Measurements from ENCODE around the gene PTPRH. TPM values are rescaled to one million over a fixed set of nuclear protein-coding genes. Genes with fewer than 3 reads are reported as not detected.

PTPRH gene
- total and polyA plus RNA-seq, 3 donors from 2014 or later, result 1.6 to 11.3 (median 6.0) TPM

DNA sequence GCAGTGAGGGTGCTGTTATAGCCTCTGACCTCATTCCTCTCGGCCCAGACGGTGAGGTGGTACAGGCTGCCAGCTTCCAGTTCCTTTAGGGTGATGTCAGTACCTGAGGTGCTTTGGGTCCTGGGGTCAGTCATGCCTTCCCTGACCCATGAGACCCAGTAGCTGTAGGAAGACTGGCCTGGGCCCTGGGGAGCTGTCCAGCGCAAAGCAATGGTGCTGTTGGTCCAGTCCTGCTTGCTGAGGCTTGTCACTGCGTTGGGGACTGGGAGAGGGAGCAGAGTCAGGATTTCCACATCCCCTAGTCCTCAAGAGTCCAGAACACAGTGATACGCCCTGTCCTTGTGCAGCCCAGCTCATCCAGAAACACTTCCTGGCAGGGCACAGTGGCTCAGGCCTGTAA, 10.7 kb downstream of the PTPRH start:
- WGBS, 2 donors, result 64 to 92% methylated on average over 2 to 5 of the region's 5 CpGs
- no peaks in the 10 kb centered on the region for H3K9me3 ChIP-seq
- intact Hi-C loops (cut with DNase I; ENCODE audit: low total_unique reads), result no loop called here
- H3K4me1 ChIP-seq, result no peaks in the 10 kb centered on the region
- H3K27ac ChIP-seq, result no peak overlapping the region
- H3K36me3 ChIP-seq (ENCODE audit: low read depth, missing control alignments), result no peaks in the 10 kb centered on the region
- no peak for DNase-seq
- TF ChIP-seq, protein P1, sequence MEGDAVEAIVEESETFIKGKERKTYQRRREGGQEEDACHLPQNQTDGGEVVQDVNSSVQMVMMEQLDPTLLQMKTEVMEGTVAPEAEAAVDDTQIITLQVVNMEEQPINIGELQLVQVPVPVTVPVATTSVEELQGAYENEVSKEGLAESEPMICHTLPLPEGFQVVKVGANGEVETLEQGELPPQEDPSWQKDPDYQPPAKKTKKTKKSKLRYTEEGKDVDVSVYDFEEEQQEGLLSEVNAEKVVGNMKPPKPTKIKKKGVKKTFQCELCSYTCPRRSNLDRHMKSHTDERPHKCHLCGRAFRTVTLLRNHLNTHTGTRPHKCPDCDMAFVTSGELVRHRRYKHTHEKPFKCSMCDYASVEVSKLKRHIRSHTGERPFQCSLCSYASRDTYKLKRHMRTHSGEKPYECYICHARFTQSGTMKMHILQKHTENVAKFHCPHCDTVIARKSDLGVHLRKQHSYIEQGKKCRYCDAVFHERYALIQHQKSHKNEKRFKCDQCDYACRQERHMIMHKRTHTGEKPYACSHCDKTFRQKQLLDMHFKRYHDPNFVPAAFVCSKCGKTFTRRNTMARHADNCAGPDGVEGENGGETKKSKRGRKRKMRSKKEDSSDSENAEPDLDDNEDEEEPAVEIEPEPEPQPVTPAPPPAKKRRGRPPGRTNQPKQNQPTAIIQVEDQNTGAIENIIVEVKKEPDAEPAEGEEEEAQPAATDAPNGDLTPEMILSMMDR (IDR thresholded peaks at IDR 0.05), result no peak
- H3K27me3 ChIP-seq, result no peaks in the 10 kb centered on the region
- H3K4me3 ChIP-seq, result no peak overlapping the region

DNA sequence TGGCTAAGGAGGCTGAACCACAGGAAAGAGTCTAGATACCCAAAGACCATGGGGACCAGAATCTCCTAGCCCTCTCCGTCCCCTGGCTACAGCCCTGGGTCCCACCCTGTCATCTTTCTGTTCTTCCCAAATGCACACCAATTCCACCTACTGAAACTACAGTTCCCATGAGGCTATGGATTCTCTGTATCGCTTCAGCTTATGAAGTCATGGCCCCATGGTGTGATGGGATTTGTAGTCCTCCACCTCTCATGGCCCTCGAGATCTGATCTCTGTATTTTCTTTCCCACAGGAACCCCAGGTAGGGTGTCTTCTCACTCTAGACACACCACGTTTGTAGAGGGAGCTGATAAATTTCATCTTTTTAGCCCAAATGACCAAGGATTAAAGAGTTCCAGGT, 11.8 kb downstream of the PTPRH start:
- H3K27me3 ChIP-seq, result no peaks in the 10 kb centered on the region
- WGBS, 2 donors, result 75 to 77% methylated on average over 4 of the region's 4 CpGs

DNA sequence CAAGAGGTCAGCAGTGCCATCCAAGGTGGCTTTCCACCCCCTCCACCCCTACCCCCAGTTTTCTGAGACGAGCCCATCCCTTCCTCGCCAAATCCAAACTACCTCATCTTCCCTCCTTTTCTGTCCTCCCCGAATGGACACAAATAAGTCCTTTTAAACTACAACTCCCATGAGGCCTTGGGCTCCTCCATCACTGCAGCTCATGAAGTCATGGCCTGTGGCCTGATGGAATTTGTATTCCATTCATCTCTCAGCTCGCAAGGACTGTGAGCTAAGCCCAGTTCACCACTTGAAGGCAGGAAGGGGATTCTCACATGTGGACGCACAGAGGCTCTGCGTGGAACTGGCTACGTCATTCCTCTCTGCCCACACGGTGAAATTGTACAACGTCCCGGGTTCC, 12.5 kb downstream of the PTPRH start:
- H3K4me3 ChIP-seq, result no peak overlapping the region
- WGBS, 2 donors, result 85 to 91% methylated on average over 5 to 10 of the region's 10 CpGs
- no peaks in the 10 kb centered on the region for H3K36me3 ChIP-seq (ENCODE audit: low read depth, missing control alignments)
- H3K9me3 ChIP-seq, result no peaks in the 10 kb centered on the region
- H3K27me3 ChIP-seq, result no peaks in the 10 kb centered on the region
- no peaks in the 10 kb centered on the region for H3K4me1 ChIP-seq
- H3K27ac ChIP-seq, result no peak overlapping the region
- no peak for TF ChIP-seq POLR2A (IDR thresholded peaks at IDR 0.05)
- TF ChIP-seq, protein P1 (IDR thresholded peaks at IDR 0.05), result no peak
- no peak for DNase-seq
- intact Hi-C loops (cut with DNase I; ENCODE audit: low total_unique reads), result no loop called here

More for the DNA sequence above, 11.8 kb downstream of the PTPRH start:
- Histone ChIP-seq H3K27ac (no peak overlapping the region), H3K4me3 (no peak overlapping the region), H3K9me3 (no peaks in the 10 kb centered on the region), H3K36me3 (ENCODE audit: low read depth, missing control alignments) (no peaks in the 10 kb centered on the region), H3K4me1 (no peaks in the 10 kb centered on the region)
- TF ChIP-seq, protein P1 (IDR thresholded peaks at IDR 0.05), result no peak
- no peak for TF ChIP-seq POLR2A (IDR thresholded peaks at IDR 0.05)
- intact Hi-C loops (cut with DNase I; ENCODE audit: low total_unique reads), result no loop called here
- DNase-seq, result no peak

DNA sequence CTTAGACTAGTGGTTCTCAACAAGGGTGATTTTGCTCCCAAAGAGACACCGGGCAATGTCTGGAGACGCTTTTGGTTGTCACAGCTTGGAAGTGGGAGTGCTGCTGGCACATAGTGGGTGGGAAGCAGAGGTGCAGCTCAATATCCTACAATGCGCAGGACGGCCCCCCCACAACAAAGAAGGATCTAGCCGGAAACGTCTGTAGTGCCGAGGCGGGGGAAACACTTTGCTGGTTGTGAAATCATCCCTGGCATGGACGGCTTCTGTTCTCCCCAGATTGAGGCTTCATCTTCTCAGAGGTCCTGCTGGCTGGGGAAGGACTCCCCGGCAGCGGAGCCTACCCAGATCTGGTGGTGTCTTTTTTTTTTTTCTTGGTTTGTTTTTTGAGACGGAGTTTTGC, 15.8 kb downstream of the PTPRH start:
- no peak overlapping the region for H3K27ac ChIP-seq
- no peaks in the 10 kb centered on the region for H3K36me3 ChIP-seq (ENCODE audit: low read depth, missing control alignments)
- DNase-seq, result no peak
- H3K9me3 ChIP-seq, result no peaks in the 10 kb centered on the region
- H3K4me3 ChIP-seq, result no peak overlapping the region
- no peaks in the 10 kb centered on the region for H3K27me3 ChIP-seq
- H3K4me1 ChIP-seq, result no peaks in the 10 kb centered on the region
- no peak for TF ChIP-seq POLR2A (IDR thresholded peaks at IDR 0.05)
- TF ChIP-seq, protein P1 (IDR thresholded peaks at IDR 0.05), result no peak
- intact Hi-C loops (cut with DNase I; ENCODE audit: low total_unique reads), result no loop called here
- 83 to 85% methylated on average over 6 to 12 of the region's 12 CpGs for whole genome bisulfite sequencing, 2 donors

DNA sequence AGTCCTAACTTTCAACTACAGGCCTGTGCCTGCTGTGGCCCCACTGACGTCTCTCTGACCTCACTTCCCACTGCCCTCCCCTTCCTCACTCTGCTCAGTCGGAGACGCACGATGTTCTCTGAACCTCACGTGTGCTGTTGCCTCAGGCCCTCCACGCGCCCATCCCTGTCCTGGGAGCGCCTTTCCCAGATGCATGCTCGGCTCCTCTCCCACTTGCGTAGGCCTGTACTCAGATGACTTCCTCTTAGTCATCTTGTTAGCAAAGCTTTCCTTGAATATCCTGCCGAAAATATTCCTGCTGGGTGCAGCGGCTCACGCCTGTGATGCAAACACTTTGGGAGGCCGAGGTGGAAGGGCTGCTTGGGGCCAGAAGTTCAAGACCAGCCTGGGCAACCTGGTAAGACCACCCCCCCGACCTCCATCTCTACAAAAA, 19.9 kb downstream of the PTPRH start:
- TF ChIP-seq, protein P1 (IDR thresholded peaks at IDR 0.05), result no peak
- no peak for TF ChIP-seq POLR2A (IDR thresholded peaks at IDR 0.05)
- H3K27ac ChIP-seq, result no peak overlapping the region
- no peak for DNase-seq
- 57 to 73% methylated on average over 15 of the region's 15 CpGs for WGBS, 2 donors
- H3K9me3 ChIP-seq, result no peaks in the 10 kb centered on the region
- intact Hi-C loops (cut with DNase I; ENCODE audit: low total_unique reads), result no loop called here
- no peaks in the 10 kb centered on the region for H3K4me1 ChIP-seq
- H3K27me3 ChIP-seq, result no peaks in the 10 kb centered on the region
- no peak overlapping the region for H3K4me3 ChIP-seq
- H3K36me3 ChIP-seq (ENCODE audit: low read depth, missing control alignments), result no peaks in the 10 kb centered on the region

Measured in testis (tissue), 3 donors.